Heart right ventricle (tissue), 16 donors: Measurements from ENCODE around the gene SMIM45.

Experiments used
- ATAC-seq, 8 donors: fragments of 200-7000 bp; cut with Tn5 transposase; one replicate each; pipeline ENCODE4 v1.9.1; 2020; ENCODE audit warnings: mild to moderate bottlenecking in 8 of 8, moderate library complexity in 8 of 8, moderate number of reproducible peaks in 1 of 8
- DNase-seq, 2 donors: peaks; one replicate each; pipeline ENCODE4 v3.0.0-alpha.2; 2020
- H3K27ac ChIP-seq, 10 donors: fragments of 200-600 bp; sonication (generic) in 2 of 10; one replicate each; pipeline versions ENCODE4 v1.5.0 to v1.8.0; 2020 to 2022; ENCODE audit warnings: mild to moderate bottlenecking in 3 of 10
- H3K27me3 ChIP-seq, 7 donors: fragments of 200-600 bp; one replicate each; pipeline ENCODE4 v1.8.0; 2021 to 2022; ENCODE audit warnings: mild to moderate bottlenecking in 2 of 7
- H3K36me3 ChIP-seq, 9 donors: fragments of 200-600 bp; sonication (generic) in 1 of 9; one replicate each; pipeline versions ENCODE4 v1.5.0 to v1.8.0; 2020 to 2022; ENCODE audit warnings: mild to moderate bottlenecking in 2 of 9
- H3K4me1 ChIP-seq, 9 donors: fragments of 200-600 bp; sonication (generic) in 1 of 9; one replicate each; pipeline versions ENCODE4 v1.5.0 to v1.8.0; 2020 to 2022; ENCODE audit warnings: mild to moderate bottlenecking in 4 of 9
- H3K4me3 ChIP-seq, 10 donors: fragments of 200-600 bp; sonication (generic) in 2 of 10; one replicate each; pipeline versions ENCODE4 v1.5.0 to v1.8.0; 2020 to 2022; ENCODE audit warnings: mild to moderate bottlenecking in 7 of 10, moderate library complexity in 2 of 10
- H3K9me3 ChIP-seq, 11 donors: fragments of 200-600 bp in 10 of 11; sonication (generic) in 2 of 11; one replicate each; pipeline versions ENCODE4 v1.5.0 to v1.8.0; 2013 to 2022; ENCODE audit warnings: mild to moderate bottlenecking in 2 of 11, control low read depth in 1 of 11, moderate library complexity in 1 of 11
- CTCF ChIP-seq, 9 donors: fragments of 200-600 bp; sonication (generic) in 2 of 9; IDR thresholded peaks; one replicate each; pipeline versions ENCODE4 v1.5.0 to v1.8.0; 2021 to 2022; ENCODE audit warnings: antibody characterized with exemption in 9 of 9, mild to moderate bottlenecking in 5 of 9, moderate library complexity in 1 of 9
- WGBS, 2 donors: extraction: QIAGEN DNeasy Blood & Tissue Kit; methylation state at CpG; one replicate each; pipeline ENCODE4 v1.1.7; 2013; ENCODE audit warnings: inconsistent platforms in 1 of 2; 5-methylcytosine and 5-hydroxymethylcytosine counted together
- intact Hi-C, 10 donors: fragments of 100-400 bp; cut with DNase I; formaldehyde crosslinking; loops; one replicate each; pipeline versions ENCODE4 v1.11.1 to v1.14.2; 2022
- donor health status: Arrhythmogenic right ventricular cardiomyopathy.
- donor health status: ischemic (EF 13 %, LVEDD 7.1; RV severe dilation, severe dysfunction).
- donor health status: healthy with polysubstance abuse.
- donor health status: DM: no; HTN: yes; CAD: no.
- donor health status: DM: no; HTN: no; CAD: no.
- donor health status: ischemic (EF 25% LVEDD 6.9; RV normal size, moderate dysfunction).
- donor health status: ischemic (EF 25% LVEDD 5.7; RV mildly dilated, moderate dysfunction).
- donor health status: healthy.
- donor health status: DM: yes; HTN: yes; CAD: no.
- donor health status: Ischemic cardiomyopathy.
- donor health status: ischemic (EF 35%, LVEDD 5.7; RV mildly dilated, moderate dysfunction).
- donor health status: nonischemic (EF 11% LVEDD 7.7; RV severe dilation, severe dysfunction).
- donor health status: DM: yes; HTN: yes; CAD: no.
- donor health status: PGD.
- donor health status: ischemic (EF 29% LVEDD 5.4; RV normal size, mild dysfunction).
- donor health status: nonischemic (EF 23%, LVEDD 6.1; RV moderate dilation, normal function).

SMIM45 gene

GRCh38 chr22:41935015-41935351, 17.0 kb upstream of the SMIM45 start:
- H3K27ac ChIP-seq, result peak overlapping the region; percentile 20 to 76 (median 60)
- DNase-seq (peak; percentile 59 to 65), ATAC-seq (peak; percentile 48 to 90 (median 74))
- no peaks in the 10 kb centered on the region for H3K9me3 ChIP-seq
- no peaks in the 10 kb centered on the region for H3K27me3 ChIP-seq
- peaks cover 0 to 12% (median 0%) of the 10 kb centered on the region in 9 donors for H3K36me3 ChIP-seq
- 64 to 66% methylated on average over 4 of the region's 4 CpGs for WGBS, 2 donors
- no peak for TF ChIP-seq CTCF (IDR thresholded peaks at IDR 0.05)
- peaks cover 0 to 26% (median 7%) of the 10 kb centered on the region in 9 donors for H3K4me1 ChIP-seq
- H3K4me3 ChIP-seq, result no peak overlapping the region
- intact Hi-C loops, result loop anchor here in 1 of 10 donors (2.0 kb wide), 2 partner anchors 66 to 108 kb away; no protein-coding TSS in a partner anchor

DNA sequence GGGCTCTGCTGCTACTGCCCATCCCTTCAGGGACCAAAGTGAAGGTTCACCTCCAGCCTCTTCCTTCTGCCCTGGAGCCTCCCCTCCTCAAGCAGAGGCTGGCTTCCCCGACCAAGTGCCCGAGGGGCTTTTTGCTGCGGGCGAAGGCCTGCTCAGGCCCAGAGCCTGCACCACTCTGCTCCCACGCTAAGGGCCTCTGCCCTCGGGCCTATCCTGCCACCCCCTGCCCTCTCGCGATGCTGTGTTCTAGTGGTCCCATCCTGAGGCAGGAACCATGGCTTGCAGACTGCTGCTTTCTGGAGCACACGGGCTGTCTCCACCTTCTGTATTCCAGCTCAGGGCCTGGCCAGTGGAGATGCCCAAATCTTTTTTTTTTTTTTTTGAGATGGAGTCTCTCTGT, 16.4 kb upstream of the SMIM45 start:
- ATAC-seq, result peak in 1 of 8 donors; percentile 1
- Histone ChIP-seq H3K36me3 (peaks cover 0 to 12% (median 0%) of the 10 kb centered on the region in 9 donors), H3K27me3 (no peaks in the 10 kb centered on the region), H3K27ac (peak overlapping the region in 8 of 10 donors; percentile 43 to 76 (median 64)), H3K9me3 (no peaks in the 10 kb centered on the region), H3K4me3 (no peak overlapping the region), H3K4me1 (peaks cover 0 to 26% (median 7%) of the 10 kb centered on the region in 9 donors)
- WGBS, 2 donors, result 88% methylated on average over 9 of the region's 9 CpGs
- no peak for TF ChIP-seq CTCF (IDR thresholded peaks at IDR 0.05)
- no peak for DNase-seq
- intact Hi-C loops, result loop anchor here in 1 of 10 donors (2.0 kb wide), 2 partner anchors 67 to 109 kb away; no protein-coding TSS in a partner anchor

DNA sequence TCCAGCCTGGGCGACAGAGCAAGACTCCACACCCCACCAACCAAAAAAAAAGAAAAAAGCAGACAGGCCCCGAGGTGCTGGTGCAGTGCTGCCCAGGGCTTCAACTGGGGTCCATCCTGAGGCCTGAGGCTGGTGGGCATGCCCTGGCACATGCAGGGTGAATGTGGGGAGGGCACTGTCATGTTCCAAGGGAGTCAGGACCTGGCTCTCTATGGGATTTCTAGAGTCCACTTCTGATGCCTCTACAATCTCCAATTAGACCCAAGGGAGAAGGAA, 15.1 kb upstream of the SMIM45 start:
- WGBS, 2 donors, result 94 to 100% methylated on average over 2 of the region's 2 CpGs
- TF ChIP-seq CTCF (IDR thresholded peaks at IDR 0.05), result no peak
- DNase-seq (no peak), ATAC-seq (no peak)
- H3K4me3 ChIP-seq, result no peak overlapping the region
- H3K9me3 ChIP-seq, result no peaks in the 10 kb centered on the region
- no peak overlapping the region for H3K27ac ChIP-seq
- H3K36me3 ChIP-seq, result peaks cover 0 to 12% (median 0%) of the 10 kb centered on the region in 9 donors
- no peaks in the 10 kb centered on the region for H3K27me3 ChIP-seq
- peaks cover 0 to 30% (median 9%) of the 10 kb centered on the region in 9 donors for H3K4me1 ChIP-seq
- intact Hi-C loops, result no loop called here

DNA sequence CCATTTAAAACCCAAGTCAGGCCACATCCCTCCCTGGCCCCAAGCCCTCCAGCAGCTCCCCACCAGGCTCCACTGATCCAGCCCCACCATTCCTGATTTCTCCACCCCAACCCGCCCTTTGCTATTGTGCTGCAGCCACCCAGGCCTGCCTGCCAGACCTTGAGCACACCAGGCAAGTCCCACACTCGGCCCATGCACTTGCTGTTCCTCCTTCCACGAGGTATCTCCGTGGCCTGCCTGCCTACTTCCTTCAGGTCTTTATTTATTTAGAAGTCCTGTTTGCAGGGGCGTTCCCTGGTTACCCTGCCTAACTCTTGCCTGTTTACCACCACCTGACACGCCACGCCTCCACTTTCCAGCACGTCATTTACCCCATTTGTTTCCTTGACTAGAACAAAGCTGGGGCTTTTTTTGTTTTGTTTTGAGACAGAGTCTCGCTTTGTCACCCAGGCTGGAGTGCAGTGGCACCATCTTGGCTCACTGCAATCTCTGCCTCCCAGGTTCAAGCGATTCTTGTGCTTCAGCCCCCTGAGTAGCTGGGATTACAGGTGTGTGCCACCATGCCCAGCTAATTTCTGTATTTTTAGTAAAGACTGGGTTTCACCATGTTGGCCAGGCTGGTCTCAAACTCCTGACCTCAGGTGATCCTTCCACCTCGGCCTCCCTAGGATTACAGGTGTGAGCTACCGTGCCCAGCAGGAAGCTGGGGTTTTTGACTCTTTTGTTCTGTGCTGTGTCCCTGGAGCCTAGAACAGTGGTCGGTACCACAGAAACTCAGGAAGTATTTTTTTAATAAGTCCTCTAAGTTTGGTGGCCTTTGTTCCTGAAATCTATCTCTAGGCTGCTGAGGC, 11.7 kb upstream of the SMIM45 start:
- Histone ChIP-seq H3K27me3 (no peaks in the 10 kb centered on the region), H3K4me3 (no peak overlapping the region), H3K36me3 (peaks cover 0 to 12% (median 0%) of the 10 kb centered on the region in 9 donors), H3K9me3 (no peaks in the 10 kb centered on the region), H3K4me1 (peaks cover 0 to 30% (median 7%) of the 10 kb centered on the region in 9 donors), H3K27ac (peak overlapping the region in 2 of 10 donors; percentile 5 to 85)
- ATAC-seq (no peak), DNase-seq (no peak)
- no peak for TF ChIP-seq CTCF (IDR thresholded peaks at IDR 0.05)
- intact Hi-C loops, result loop anchor here (1.0 to 5.0 kb wide), 9 partner anchors 115 to 243 kb away; partner anchors contain the start of gene MEI1 (in 2 of the 10)
- 85 to 87% methylated on average over 13 of the region's 13 CpGs for WGBS, 2 donors
